H1 (cell line): ENCODE results near the gene TSHZ2. TPM values are rescaled to one million over a fixed set of nuclear protein-coding genes. Genes with fewer than 3 reads are reported as not detected.

ENCODE experiments used
- CTCF ChIA-PET: fragments of 300-600 bp; sonication (Branson Sonifier 250); formaldehyde crosslinking; loops from one replicate; lab custom pipeline; 2021; ENCODE audit not compliant: partially characterized antibody; lab: Charles Lee
- POLR2A ChIA-PET: fragments of 300-600 bp; sonication (Branson Sonifier 250); formaldehyde crosslinking; loops from one replicate; lab custom pipeline; 2021; ENCODE audit warnings: inconsistent platforms; ENCODE audit not compliant: partially characterized antibody; lab: Charles Lee
- DNase-seq, 2 experiments: peaks; one replicate each; pipeline versions ENCODE4 v3.0.0 to v3.0.0-alpha.2; 2010 to 2022; ENCODE audit warnings: low spot score in 2 of 2, low read depth in 1 of 2, mixed read lengths in 1 of 2
- FAIRE-seq: peaks from 2 replicates; lab custom pipeline; 2011; peaks lifted over from hg19 to GRCh38; lab: Jason Lieb, UNC
- H2AFZ ChIP-seq: 2 replicates; pipeline ENCODE4 v1.8.1; 2012; ENCODE audit warnings: low read length, inconsistent platforms
- H2AK5ac ChIP-seq: 2 replicates; pipeline ENCODE4 v1.6.1; 2013; ENCODE audit warnings: low read depth, low read length
- H2BK120ac ChIP-seq: replicated peaks from 2 replicates; pipeline ENCODE3; 2013; ENCODE audit warnings: low read depth, low read length, inconsistent platforms
- H2BK12ac ChIP-seq: 2 replicates; pipeline ENCODE4 v1.6.1; 2013; ENCODE audit warnings: low read depth, low read length
- H2BK15ac ChIP-seq: 2 replicates; pipeline ENCODE4 v1.6.1; 2013; ENCODE audit warnings: low read length
- H2BK20ac ChIP-seq: 2 replicates; pipeline ENCODE4 v1.6.1; 2013; ENCODE audit warnings: low read length
- H2BK5ac ChIP-seq: 2 replicates; pipeline ENCODE4 v1.6.1; 2013; ENCODE audit warnings: low read depth, low read length
- H3K14ac ChIP-seq: 2 replicates; pipeline ENCODE4 v1.6.1; 2013; ENCODE audit warnings: inconsistent platforms; ENCODE audit not compliant: insufficient read length
- H3K18ac ChIP-seq: 2 replicates; pipeline ENCODE4 v1.6.1; 2013; ENCODE audit warnings: low read length; ENCODE audit errors: extremely low read depth
- H3K23ac ChIP-seq: 2 replicates; pipeline ENCODE4 v1.6.1; 2013; ENCODE audit warnings: inconsistent platforms; ENCODE audit not compliant: insufficient read length
- H3K23me2 ChIP-seq: 2 replicates; pipeline ENCODE4 v1.6.1; 2013; ENCODE audit warnings: low read depth, low read length
- H3K27ac ChIP-seq: 2 replicates; pipeline ENCODE4 v1.6.1; 2011; ENCODE audit warnings: low read depth, low read length, inconsistent platforms
- H3K27me3 ChIP-seq, 4 experiments: replicated peaks in 1 of 4; 1 replicate in 1 of 4; 2 replicates in 3 of 4; pipeline versions ENCODE4 v1.6.1 to v1.8.1; 2011 to 2013; ENCODE audit warnings: low read length in 3 of 4, mild to moderate bottlenecking in 3 of 4, inconsistent platforms in 2 of 4, mixed read lengths in 2 of 4, moderate library complexity in 1 of 4; ENCODE audit not compliant: control insufficient read depth in 3 of 4, insufficient read depth in 3 of 4; ENCODE audit errors: extremely low read depth in 1 of 4
- H3K36me3 ChIP-seq, 4 experiments: 2 replicates each; pipeline versions ENCODE4 v1.6.1 to v1.8.1; 2011 to 2013; ENCODE audit warnings: mild to moderate bottlenecking in 4 of 4, low read length in 3 of 4, moderate library complexity in 2 of 4, control low read depth in 1 of 4, inconsistent platforms in 1 of 4; ENCODE audit not compliant: insufficient read depth in 4 of 4, control insufficient read depth in 2 of 4
- H3K4ac ChIP-seq: replicated peaks from 2 replicates; pipeline ENCODE3; 2013; ENCODE audit warnings: low read length, low read depth, mixed read lengths, inconsistent platforms; ENCODE audit not compliant: insufficient read length
- H3K4me1 ChIP-seq, 4 experiments: replicated peaks in 1 of 4; 1 replicate in 1 of 4; 2 replicates in 3 of 4; pipeline versions ENCODE4 v1.6.1 to v1.8.1; 2011 to 2013; ENCODE audit warnings: low read length in 3 of 4, inconsistent platforms in 2 of 4, mixed read lengths in 1 of 4; ENCODE audit not compliant: insufficient read depth in 4 of 4, control insufficient read depth in 3 of 4
- H3K4me2 ChIP-seq, 2 experiments: 2 replicates each; pipeline versions ENCODE4 v1.6.1 to v1.8.1; 2011 to 2013; ENCODE audit warnings: low read depth in 2 of 2, low read length in 2 of 2, control low read depth in 1 of 2, inconsistent platforms in 1 of 2, mild to moderate bottlenecking in 1 of 2; ENCODE audit not compliant: insufficient read depth in 1 of 2
- H3K4me3 ChIP-seq, 4 experiments: fragments of 200-600, 300-600 bp in 1 of 4; sonication (generic), shearing (Covaris generic), sonication (Bioruptor Twin) in 1 of 4; 2 replicates each; pipeline versions ENCODE4 v1.5.1 to v1.8.1; 2011 to 2016; ENCODE audit warnings: low read length in 4 of 4, low read depth in 3 of 4, control low read depth in 2 of 4, inconsistent platforms in 2 of 4, mild to moderate bottlenecking in 2 of 4, mixed read lengths in 1 of 4, moderate library complexity in 1 of 4; ENCODE audit not compliant: insufficient read depth in 2 of 4; ENCODE audit errors: extremely low read depth in 1 of 4
- H3K56ac ChIP-seq: replicated peaks from 2 replicates; pipeline ENCODE3; 2013; ENCODE audit warnings: low read depth, mild to moderate bottlenecking, mixed read lengths, low read length, inconsistent platforms; ENCODE audit not compliant: insufficient read length
- H3K79me1 ChIP-seq: 2 replicates; pipeline ENCODE4 v1.6.1; 2013; ENCODE audit warnings: low read depth, low read length, control low read depth
- H3K79me2 ChIP-seq, 2 experiments: 2 replicates each; pipeline versions ENCODE4 v1.6.1 to v1.8.1; 2012 to 2013; ENCODE audit warnings: low read length in 2 of 2, mild to moderate bottlenecking in 2 of 2, inconsistent platforms in 1 of 2; ENCODE audit not compliant: insufficient read depth in 2 of 2, control insufficient read depth in 1 of 2
- H3K9ac ChIP-seq, 4 experiments: replicated peaks in 1 of 4; 1 replicate in 1 of 4; 2 replicates in 3 of 4; pipeline versions ENCODE4 v1.6.1 to v1.8.1; 2011 to 2013; ENCODE audit warnings: low read depth in 3 of 4, low read length in 3 of 4, control low read depth in 2 of 4, mild to moderate bottlenecking in 2 of 4, moderate library complexity in 2 of 4, inconsistent platforms in 1 of 4; ENCODE audit errors: extremely low read depth in 1 of 4
- H3K9me3 ChIP-seq, 2 experiments: 2 replicates each; pipeline versions ENCODE4 v1.6.1 to v1.8.1; 2012 to 2013; ENCODE audit warnings: mild to moderate bottlenecking in 2 of 2, moderate library complexity in 2 of 2, control low read depth in 1 of 2, inconsistent platforms in 1 of 2, low read depth in 1 of 2, low read length in 1 of 2, mixed read lengths in 1 of 2; ENCODE audit not compliant: insufficient read depth in 2 of 2
- H4K20me1 ChIP-seq, 2 experiments: replicated peaks in 1 of 2; 2 replicates each; pipeline versions ENCODE3 to v1.8.1; 2011 to 2013; ENCODE audit warnings: inconsistent platforms in 2 of 2, low read length in 2 of 2, mild to moderate bottlenecking in 1 of 2; ENCODE audit not compliant: insufficient read depth in 2 of 2, control insufficient read depth in 1 of 2
- H4K5ac ChIP-seq: 2 replicates; pipeline ENCODE4 v1.6.1; 2013; ENCODE audit warnings: low read length, low read depth, mixed read lengths, inconsistent platforms; ENCODE audit not compliant: insufficient read length
- H4K8ac ChIP-seq: 2 replicates; pipeline ENCODE4 v1.8.0; 2013; ENCODE audit warnings: mild to moderate bottlenecking, moderate library complexity, low read length, inconsistent platforms; ENCODE audit not compliant: insufficient read depth; ENCODE audit errors: extremely low read depth
- H4K91ac ChIP-seq: replicated peaks from 2 replicates; pipeline ENCODE3; 2013; ENCODE audit warnings: low read length, mixed read lengths, inconsistent platforms; ENCODE audit not compliant: insufficient read length
- BACH1 ChIP-seq: IDR thresholded peaks from 2 replicates; pipeline ENCODE4 v1.6.1; 2012; ENCODE audit warnings: low read length, improper control_type of control experiment
- CREB1 ChIP-seq: IDR thresholded peaks from 2 replicates; pipeline ENCODE4 v1.6.1; 2012; ENCODE audit warnings: inconsistent platforms
- CTBP2 ChIP-seq: IDR thresholded peaks from 2 replicates; pipeline ENCODE4 v1.7.0; 2011; ENCODE audit warnings: borderline replicate concordance, mild to moderate bottlenecking, moderate library complexity, mixed read lengths, low read length; ENCODE audit not compliant: insufficient read depth, insufficient read length
- GABPA ChIP-seq: IDR thresholded peaks from 2 replicates; pipeline ENCODE4 v1.6.1; 2011; ENCODE audit warnings: mild to moderate bottlenecking, low read length, moderate library complexity, borderline replicate concordance; ENCODE audit not compliant: insufficient read depth
- HDAC6 ChIP-seq: IDR thresholded peaks from one replicate; pipeline ENCODE4 v1.7.1; 2012; ENCODE audit warnings: low read depth, mild to moderate bottlenecking, inconsistent platforms, low read length, moderate library complexity
- KDM5A ChIP-seq: fragments of 200-600 bp; IDR thresholded peaks from 2 replicates; pipeline ENCODE4 v1.7.1; 2012; ENCODE audit warnings: mild to moderate bottlenecking, low read length, inconsistent platforms, mixed read lengths
- PHF8 ChIP-seq: fragments of 200-600 bp; sonication (generic); conservative IDR thresholded peaks from 2 replicates; pipeline ENCODE4 v1.7.1; 2012; ENCODE audit warnings: low read depth, mild to moderate bottlenecking, inconsistent platforms, low read length, moderate library complexity
- SP1 ChIP-seq: IDR thresholded peaks from 2 replicates; pipeline ENCODE4 v1.6.1; 2011; ENCODE audit warnings: low read depth, low read length
- SP2 ChIP-seq: IDR thresholded peaks from 2 replicates; pipeline ENCODE4 v1.6.1; 2012; ENCODE audit warnings: mild to moderate bottlenecking, low read length, inconsistent platforms
- TBP ChIP-seq: IDR thresholded peaks from 2 replicates; pipeline ENCODE4 v1.6.1; 2011; ENCODE audit warnings: low read depth, low read length, improper control_type of control experiment
- YY1 ChIP-seq: IDR thresholded peaks from 2 replicates; pipeline ENCODE4 v1.6.1; 2011; ENCODE audit warnings: low read depth, mild to moderate bottlenecking, low read length
- WGBS, 2 experiments: shearing (Covaris generic) in 1 of 2; methylation state at CpG; one replicate each; pipeline versions ENCODE4 v1.1.6 to v1.1.7; 2013 to 2015; ENCODE audit warnings: low lambda C conversion rate in 2 of 2, mixed read lengths in 2 of 2, inconsistent platforms in 1 of 2, low coverage in 1 of 2, missing lambda C conversion rate in 1 of 2; ENCODE audit not compliant: insufficient replicate concordance in 2 of 2, insufficient coverage in 1 of 2, insufficient read length in 1 of 2; ENCODE audit errors: extremely low coverage in 1 of 2, missing lambda C conversion rate in 1 of 2; 5-methylcytosine and 5-hydroxymethylcytosine counted together
- polyA plus RNA-seq, 7 experiments: library from polyadenylated mRNA; depleted of rRNA in 3 of 7; stranded (reverse) in 5 of 7; unstranded in 2 of 7; fragments of >200 nt in 5 of 7; fragments of 200-250 nt in 2 of 7; gene quantifications; 1 replicate in 5 of 7; 2 replicates in 1 of 7; 4 replicates in 1 of 7; pipeline versions ENCODE4 v1.2.1 to v1.2.3, GENCODE V29; 2011 to 2013; ENCODE audit warnings: missing spikeins in 2 of 7, mixed read lengths in 2 of 7
- total RNA-seq: library from RNA; stranded (reverse); fragmentation: NEBNext Ultra II Directional; extraction: Animal tissue kit (Norgen Biotek cat#: 25700); gene quantifications from 2 replicates; pipeline ENCODE4 v1.2.1, GENCODE V29; 2021

Gene TSHZ2
- total and polyA plus RNA-seq, 2 of the 8 experiments (the other 6 are each of a cell fraction or from before 2014, with no cell fraction given), result 0.14 to 0.30 TPM

- POLR2A ChIA-PET, result no interaction called here
- no peak overlapping the region for H2AFZ ChIP-seq
- H3K79me1 ChIP-seq, result no peaks in the 10 kb centered on the region
- no peaks in the 10 kb centered on the region for H3K27me3 ChIP-seq
- H2BK120ac ChIP-seq, result no peak overlapping the region
- H3K36me3 ChIP-seq, result no peaks in the 10 kb centered on the region
- no peak overlapping the region for H4K5ac ChIP-seq
- WGBS, 2 experiments, result 86% methylated on average over 6 of the region's 6 CpGs; no CpG with 5 or more reads in 1 of the 2 experiments
- no peak overlapping the region for H3K14ac ChIP-seq
- no peaks in the 10 kb centered on the region for H4K20me1 ChIP-seq
- H3K23me2 ChIP-seq, result no peaks in the 10 kb centered on the region
- no peak for TF ChIP-seq CTBP2
- no peak for TF ChIP-seq BACH1
- TF ChIP-seq TBP, result no peak
- TF ChIP-seq GABPA, result no peak
- TF ChIP-seq SP1, result no peak
- no peak for TF ChIP-seq KDM5A
- no peak for TF ChIP-seq PHF8
- TF ChIP-seq SP2, result no peak
- no peak for TF ChIP-seq HDAC6
- no peak for TF ChIP-seq YY1
- no peak for TF ChIP-seq CREB1
- H3K23ac ChIP-seq, result no peak overlapping the region
- no peaks in the 10 kb centered on the region for H3K79me2 ChIP-seq
- H3K4me3 ChIP-seq, result no peak overlapping the region
- H3K4ac ChIP-seq, result no peak overlapping the region
- H2BK12ac ChIP-seq, result no peak overlapping the region
- no peak overlapping the region for H2AK5ac ChIP-seq
- H4K91ac ChIP-seq, result no peak overlapping the region
- H3K56ac ChIP-seq, result no peak overlapping the region
- H3K4me2 ChIP-seq, result no peak overlapping the region
- no peak overlapping the region for H4K8ac ChIP-seq
- no peak overlapping the region for H3K27ac ChIP-seq
- H3K9ac ChIP-seq, result no peak overlapping the region
- no peak overlapping the region for H2BK5ac ChIP-seq
- no peak overlapping the region for H2BK20ac ChIP-seq
- FAIRE-seq (no peak), DNase-seq (no peak)
- no peaks in the 10 kb centered on the region for H3K4me1 ChIP-seq
- H3K18ac ChIP-seq, result no peak overlapping the region
- CTCF ChIA-PET, result no interaction called here
- H2BK15ac ChIP-seq, result no peak overlapping the region
- no peaks in the 10 kb centered on the region for H3K9me3 ChIP-seq
Observed at GRCh38 chr20:53092772-53093300, 120.7 kb downstream of the TSHZ2 start.
